ENCODE results near the gene ZNF500.
A peak's percentile ranks its signal among the peaks of the same experiment; 100 is the strongest.

Gene ZNF500

DNA sequence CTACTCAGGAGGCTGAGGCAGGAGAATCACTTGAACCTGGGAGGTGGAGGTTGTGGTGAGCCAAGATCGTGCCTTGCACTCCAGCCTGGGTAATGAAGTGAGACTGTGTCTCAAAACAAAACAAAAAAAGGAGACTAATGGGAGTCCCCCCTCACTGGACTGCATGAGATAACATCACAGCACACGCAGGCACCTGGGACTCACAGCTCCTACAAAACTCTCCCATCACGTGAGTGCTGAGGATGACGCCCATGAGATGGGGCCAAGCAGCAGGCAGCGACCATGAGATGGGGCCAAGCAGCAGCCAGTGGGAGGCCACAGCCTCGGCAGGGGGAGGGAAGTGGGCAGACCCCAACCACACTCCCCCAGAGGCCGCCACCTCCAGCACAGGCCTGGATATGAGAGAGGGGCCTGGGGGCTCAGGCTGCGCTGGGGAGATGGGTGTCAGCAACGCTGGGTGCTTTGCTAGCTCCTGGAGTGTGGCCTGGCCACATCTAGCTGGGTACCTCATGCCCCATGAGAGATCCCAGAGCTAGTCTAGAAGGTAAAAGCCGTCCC is 17.2 kb downstream of the ZNF500 start:
- TF ChIP-seq, protein P1, sequence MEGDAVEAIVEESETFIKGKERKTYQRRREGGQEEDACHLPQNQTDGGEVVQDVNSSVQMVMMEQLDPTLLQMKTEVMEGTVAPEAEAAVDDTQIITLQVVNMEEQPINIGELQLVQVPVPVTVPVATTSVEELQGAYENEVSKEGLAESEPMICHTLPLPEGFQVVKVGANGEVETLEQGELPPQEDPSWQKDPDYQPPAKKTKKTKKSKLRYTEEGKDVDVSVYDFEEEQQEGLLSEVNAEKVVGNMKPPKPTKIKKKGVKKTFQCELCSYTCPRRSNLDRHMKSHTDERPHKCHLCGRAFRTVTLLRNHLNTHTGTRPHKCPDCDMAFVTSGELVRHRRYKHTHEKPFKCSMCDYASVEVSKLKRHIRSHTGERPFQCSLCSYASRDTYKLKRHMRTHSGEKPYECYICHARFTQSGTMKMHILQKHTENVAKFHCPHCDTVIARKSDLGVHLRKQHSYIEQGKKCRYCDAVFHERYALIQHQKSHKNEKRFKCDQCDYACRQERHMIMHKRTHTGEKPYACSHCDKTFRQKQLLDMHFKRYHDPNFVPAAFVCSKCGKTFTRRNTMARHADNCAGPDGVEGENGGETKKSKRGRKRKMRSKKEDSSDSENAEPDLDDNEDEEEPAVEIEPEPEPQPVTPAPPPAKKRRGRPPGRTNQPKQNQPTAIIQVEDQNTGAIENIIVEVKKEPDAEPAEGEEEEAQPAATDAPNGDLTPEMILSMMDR (IDR thresholded peaks at IDR 0.05; ENCODE audit: poor library complexity, severe bottlenecking), result no peak
- H3K4me1 ChIP-seq (ENCODE audit: insufficient read depth, poor library complexity, severe bottlenecking), result no peaks in the 10 kb centered on the region

GRCh38 chr16:4748682-4749411 is 18.1 kb downstream of the ZNF500 start:
- H3K27ac ChIP-seq (ENCODE audit: poor library complexity, severe bottlenecking), result no peak overlapping the region
- TF ChIP-seq, protein P1 (IDR thresholded peaks at IDR 0.05; ENCODE audit: poor library complexity, severe bottlenecking), result no peak
- no peaks in the 10 kb centered on the region for H3K27me3 ChIP-seq (ENCODE audit: insufficient read depth, poor library complexity, severe bottlenecking)
- no peaks in the 10 kb centered on the region for H3K9me3 ChIP-seq (ENCODE audit: severe bottlenecking)
- no peak for DNase-seq (ENCODE audit: low spot score)
- ATAC-seq (ENCODE audit: low read depth), result no peak
- H3K4me1 ChIP-seq (ENCODE audit: insufficient read depth, poor library complexity, severe bottlenecking), result no peaks in the 10 kb centered on the region
- no peak overlapping the region for H3K4me3 ChIP-seq (ENCODE audit: severe bottlenecking)
- H3K36me3 ChIP-seq (ENCODE audit: low read depth), result peaks cover 13% of the 10 kb centered on the region; the same call in 1 of the 2 replicates

More for the DNA sequence above, 17.2 kb downstream of the ZNF500 start:
- Histone ChIP-seq H3K9me3 (ENCODE audit: severe bottlenecking) (no peaks in the 10 kb centered on the region), H3K36me3 (ENCODE audit: low read depth) (peaks cover 16% of the 10 kb centered on the region), H3K27ac (ENCODE audit: poor library complexity, severe bottlenecking) (no peak overlapping the region), H3K4me3 (ENCODE audit: severe bottlenecking) (no peak overlapping the region), H3K27me3 (ENCODE audit: insufficient read depth, poor library complexity, severe bottlenecking) (no peaks in the 10 kb centered on the region)
- no peak for ATAC-seq (ENCODE audit: low read depth)
- DNase-seq (ENCODE audit: low spot score), result no peak

DNA sequence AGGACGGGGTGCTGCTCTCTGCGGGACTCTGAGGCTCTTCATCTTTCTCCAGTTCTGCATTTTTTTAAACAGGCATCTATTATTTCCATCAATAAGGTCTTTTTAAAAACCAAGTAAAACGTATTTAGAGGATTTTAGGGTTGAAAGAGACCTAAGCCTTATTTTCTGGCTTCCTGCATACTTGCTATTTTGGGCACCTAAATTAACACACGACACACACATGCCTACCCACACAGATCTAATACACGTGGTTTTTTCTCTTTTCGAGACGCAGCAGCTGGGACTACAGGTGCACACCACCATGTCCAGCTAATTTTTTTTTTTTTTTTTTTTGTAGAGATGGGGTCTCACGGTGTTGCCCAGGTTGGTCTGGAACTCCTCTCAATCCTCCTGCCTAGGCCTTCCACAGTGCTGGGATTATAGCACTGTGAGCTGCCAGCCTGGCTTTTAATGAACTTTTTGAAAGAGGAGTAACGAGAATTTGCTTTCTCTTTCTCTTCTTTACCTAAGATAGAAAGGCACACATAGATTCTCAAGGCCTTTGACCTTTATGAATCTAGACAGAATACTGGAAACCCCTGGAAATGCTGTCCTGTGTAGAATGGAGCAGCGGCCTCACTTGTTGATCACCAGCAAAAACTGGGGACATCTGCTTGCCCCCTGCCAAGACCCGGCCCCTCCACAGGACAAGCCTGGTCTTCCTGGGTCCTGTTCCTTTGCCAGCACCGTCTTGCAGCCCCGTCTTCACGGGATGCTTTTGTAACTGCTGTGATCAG is 18.9 kb downstream of the ZNF500 start:
- Histone ChIP-seq H3K36me3 (ENCODE audit: low read depth) (peaks cover 11% of the 10 kb centered on the region; the same call in 1 of the 2 replicates), H3K9me3 (ENCODE audit: severe bottlenecking) (no peaks in the 10 kb centered on the region), H3K4me3 (ENCODE audit: severe bottlenecking) (no peak overlapping the region), H3K27ac (ENCODE audit: poor library complexity, severe bottlenecking) (no peak overlapping the region), H3K27me3 (ENCODE audit: insufficient read depth, poor library complexity, severe bottlenecking) (no peaks in the 10 kb centered on the region), H3K4me1 (ENCODE audit: insufficient read depth, poor library complexity, severe bottlenecking) (peaks cover 3% of the 10 kb centered on the region)
- TF ChIP-seq, protein P1 (IDR thresholded peaks at IDR 0.05; ENCODE audit: poor library complexity, severe bottlenecking), result no peak
- DNase-seq (ENCODE audit: low spot score) (no peak), ATAC-seq (ENCODE audit: low read depth) (no peak)

DNA sequence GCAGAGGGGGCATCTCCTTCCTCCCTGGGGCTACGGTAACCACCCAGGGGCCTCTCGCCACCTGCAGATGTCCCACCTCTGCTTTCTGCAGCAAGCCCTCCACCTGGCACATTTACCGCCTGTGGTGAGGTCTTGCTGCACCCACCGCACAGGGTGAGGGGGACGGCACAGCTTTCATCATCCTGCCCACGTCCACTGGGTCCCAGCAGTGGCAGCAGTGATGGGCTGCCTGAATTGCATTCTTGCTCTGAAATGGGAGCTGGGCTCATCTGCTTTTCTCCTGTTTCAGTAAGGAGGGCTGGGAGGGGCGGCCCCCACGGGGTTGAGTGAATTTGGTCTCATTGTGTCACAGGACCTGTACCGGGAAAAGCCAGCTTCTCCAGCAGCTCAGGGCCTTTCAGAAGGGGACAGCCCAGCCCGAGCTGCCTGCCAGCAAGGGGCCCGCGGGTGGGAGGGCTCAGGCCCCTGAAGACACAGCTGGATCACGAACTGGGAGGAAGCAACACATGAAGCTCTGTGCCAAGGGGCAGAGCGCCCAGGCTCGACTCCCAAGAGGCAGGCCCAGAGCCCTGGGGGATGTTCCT is 19.9 kb downstream of the ZNF500 start:
- TF ChIP-seq, protein P1 (IDR thresholded peaks at IDR 0.05; ENCODE audit: poor library complexity, severe bottlenecking), result no peak
- Histone ChIP-seq H3K27ac (ENCODE audit: poor library complexity, severe bottlenecking) (no peak overlapping the region), H3K9me3 (ENCODE audit: severe bottlenecking) (no peaks in the 10 kb centered on the region), H3K36me3 (ENCODE audit: low read depth) (peaks cover 1% of the 10 kb centered on the region; the same call in 1 of the 2 replicates), H3K4me1 (ENCODE audit: insufficient read depth, poor library complexity, severe bottlenecking) (peaks cover 3% of the 10 kb centered on the region), H3K4me3 (ENCODE audit: severe bottlenecking) (no peak overlapping the region), H3K27me3 (ENCODE audit: insufficient read depth, poor library complexity, severe bottlenecking) (no peaks in the 10 kb centered on the region)
- ATAC-seq (ENCODE audit: low read depth) (peak; percentile 12; the same call in 1 of the 3 replicates), DNase-seq (ENCODE audit: low spot score) (no peak)
